NOMO-1 (cell line): ENCODE data around the gene IL4I1.

Source experiments
- DNase-seq, 2 experiments: peaks; one replicate each; lab custom pipeline; 2025; ENCODE audit not compliant: unreplicated experiment in 2 of 2; lab: John Stamatoyannopoulos, UW

Gene IL4I1

DNA sequence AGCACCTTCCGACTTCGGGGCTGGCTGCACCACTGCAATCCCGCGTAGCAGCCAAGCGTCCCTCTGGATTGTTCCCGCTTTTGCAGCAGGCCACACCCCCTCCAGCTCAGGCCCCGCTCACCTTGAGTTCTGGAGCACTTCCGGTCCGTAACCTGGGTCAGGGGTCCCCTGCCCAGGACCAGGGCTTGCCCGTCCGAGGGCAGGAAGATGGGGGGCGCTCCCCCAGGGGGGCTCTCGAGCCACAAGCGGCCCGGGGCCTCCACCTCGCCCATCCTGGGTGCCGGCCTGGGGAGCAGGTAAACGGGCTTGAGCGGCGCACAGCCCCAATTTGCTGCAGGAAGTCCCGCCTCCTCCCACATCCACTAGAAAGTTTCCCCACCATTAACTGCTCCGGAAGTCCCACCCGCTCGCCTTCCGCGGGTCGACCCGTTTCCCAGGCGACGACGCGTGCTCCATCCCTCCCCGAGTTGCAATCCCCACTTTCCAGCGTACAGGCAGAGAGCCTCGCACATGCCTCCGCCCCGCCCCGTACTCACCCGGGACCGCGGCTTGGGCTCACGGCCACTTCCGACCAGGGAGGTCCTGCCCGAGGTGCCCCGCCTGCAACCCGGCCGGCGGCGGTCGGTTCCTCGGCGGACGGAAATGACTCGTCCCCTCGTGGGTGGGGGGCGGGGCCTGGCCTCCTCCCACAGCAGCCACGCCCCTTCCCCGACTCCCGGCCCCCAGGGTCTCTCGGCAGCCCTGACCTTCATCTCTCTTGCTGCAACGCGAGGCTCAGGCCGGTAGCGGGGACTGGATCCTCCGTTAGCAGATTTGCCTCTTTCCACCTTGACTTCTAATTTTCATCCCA, 29.5 kb downstream of the IL4I1 start, which contains the start of gene PNKP:
PNKP (minus strand) TSS at position 644 of the 850 bp plus-strand sequence; CDS start at position 272, 372 bp downstream.
- DNase-seq, result peak; percentile 94 to 95

DNA sequence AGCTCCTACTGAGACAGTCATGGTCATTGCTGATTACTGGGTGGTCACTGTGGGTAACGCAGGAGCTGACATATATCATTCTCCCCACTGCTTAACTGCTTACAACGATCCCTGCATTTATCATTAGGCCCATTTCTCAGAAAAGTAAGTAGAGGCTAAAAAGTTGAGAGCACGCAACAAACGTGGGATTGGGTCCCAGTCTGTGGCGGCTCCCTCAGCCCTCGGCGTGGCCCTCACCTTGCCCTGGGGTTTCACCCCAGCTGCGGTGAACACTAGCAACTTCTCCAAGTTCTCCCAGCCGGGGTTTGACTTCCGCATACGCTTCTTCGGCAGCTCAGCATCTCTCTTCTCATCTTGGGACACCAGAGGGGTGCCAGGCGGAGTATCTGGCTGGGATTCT, 31.8 kb downstream of the IL4I1 start:
- DNase-seq, result peak in 1 of 2 experiments; percentile 44

GRCh38 chr19:49863935-49864320, 32.8 kb downstream of the IL4I1 start:
- DNase-seq, result no peak

GRCh38 chr19:49863254-49863934, 33.3 kb downstream of the IL4I1 start:
- DNase-seq, result no peak

- no peak for DNase-seq
Observed at GRCh38 chr19:49862391-49863253, 34.1 kb downstream of the IL4I1 start.

DNA sequence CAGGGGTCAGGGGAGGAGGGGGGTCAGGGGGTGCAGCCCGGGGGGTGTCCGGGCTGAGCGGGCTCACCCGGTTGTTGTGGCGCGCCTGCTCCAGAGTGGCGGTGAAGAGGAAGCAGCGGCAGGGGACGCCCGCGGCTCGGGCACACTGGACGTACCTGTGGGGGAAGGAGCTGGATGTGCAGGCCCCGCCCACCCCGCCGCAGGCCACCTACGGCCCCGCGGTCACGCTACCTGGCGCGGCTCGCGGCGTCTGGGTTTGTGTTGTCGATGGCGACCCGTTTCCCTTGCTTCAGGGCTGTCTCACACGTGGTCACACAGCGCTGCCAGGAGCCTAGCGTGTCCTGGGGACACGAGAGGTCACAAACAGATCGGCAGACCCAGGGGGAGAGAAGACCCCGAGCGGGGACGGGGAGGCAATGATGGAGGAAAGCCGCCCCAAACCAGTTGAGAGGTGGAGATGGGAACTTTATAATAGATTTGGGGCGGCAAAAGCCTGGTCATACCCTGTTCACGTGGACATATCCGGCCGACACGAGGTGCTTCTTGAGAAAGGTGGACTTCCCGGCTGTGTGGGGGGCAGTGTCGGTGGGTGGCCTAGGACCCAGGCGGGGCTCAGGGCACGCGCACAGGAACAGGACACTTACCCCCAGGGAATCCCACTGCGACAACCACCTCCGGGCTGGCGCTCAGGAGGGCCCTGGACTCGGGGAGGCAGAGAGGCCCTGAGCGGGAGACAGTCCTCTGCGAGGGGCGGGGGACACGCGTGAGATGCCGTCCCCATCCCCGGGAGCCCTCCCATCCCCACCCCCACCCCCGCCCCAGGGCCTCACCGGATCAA, 34.9 kb downstream of the IL4I1 start:
- DNase-seq, result no peak

- no peak for DNase-seq
Observed at GRCh38 chr19:49861107-49861506, 35.6 kb downstream of the IL4I1 start.

DNA sequence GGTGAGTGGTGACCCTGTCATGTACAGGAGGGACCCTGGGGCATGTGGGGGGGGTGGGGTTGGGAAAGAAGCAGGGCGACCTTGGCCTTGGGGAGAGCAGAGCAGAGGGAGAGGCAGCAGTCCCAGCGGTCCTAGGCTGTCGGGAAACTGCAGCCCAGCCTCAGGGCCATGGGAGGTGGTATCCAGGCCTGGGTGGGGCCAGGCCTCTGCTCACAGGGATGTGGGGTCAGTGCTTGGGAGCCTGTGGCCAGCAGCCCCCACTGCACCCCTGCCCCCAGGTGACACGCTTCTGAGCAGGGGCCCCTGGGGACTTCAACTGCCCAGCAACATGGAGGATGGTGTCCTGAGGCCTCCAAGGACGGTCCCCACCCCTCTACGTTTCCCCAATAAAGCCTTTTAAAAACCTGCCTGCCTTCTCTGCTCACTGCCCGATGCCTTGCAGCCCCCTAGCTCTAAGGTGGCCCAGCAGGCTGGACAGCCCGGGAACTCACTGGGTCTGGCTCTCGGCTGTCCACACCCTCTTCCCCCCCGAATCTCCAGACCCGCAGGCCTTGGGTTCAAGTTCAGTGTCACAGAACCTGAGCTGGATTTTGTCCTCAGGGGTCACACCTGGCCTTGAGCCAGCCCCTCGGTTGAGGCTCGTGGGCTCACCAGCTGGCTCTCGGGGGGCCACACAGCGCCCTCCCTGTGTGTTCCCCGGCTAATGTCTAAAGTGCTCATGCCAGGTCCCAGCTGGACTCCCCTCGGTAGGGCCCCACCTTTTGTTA, 36.2 kb downstream of the IL4I1 start:
- no peak for DNase-seq

DNA sequence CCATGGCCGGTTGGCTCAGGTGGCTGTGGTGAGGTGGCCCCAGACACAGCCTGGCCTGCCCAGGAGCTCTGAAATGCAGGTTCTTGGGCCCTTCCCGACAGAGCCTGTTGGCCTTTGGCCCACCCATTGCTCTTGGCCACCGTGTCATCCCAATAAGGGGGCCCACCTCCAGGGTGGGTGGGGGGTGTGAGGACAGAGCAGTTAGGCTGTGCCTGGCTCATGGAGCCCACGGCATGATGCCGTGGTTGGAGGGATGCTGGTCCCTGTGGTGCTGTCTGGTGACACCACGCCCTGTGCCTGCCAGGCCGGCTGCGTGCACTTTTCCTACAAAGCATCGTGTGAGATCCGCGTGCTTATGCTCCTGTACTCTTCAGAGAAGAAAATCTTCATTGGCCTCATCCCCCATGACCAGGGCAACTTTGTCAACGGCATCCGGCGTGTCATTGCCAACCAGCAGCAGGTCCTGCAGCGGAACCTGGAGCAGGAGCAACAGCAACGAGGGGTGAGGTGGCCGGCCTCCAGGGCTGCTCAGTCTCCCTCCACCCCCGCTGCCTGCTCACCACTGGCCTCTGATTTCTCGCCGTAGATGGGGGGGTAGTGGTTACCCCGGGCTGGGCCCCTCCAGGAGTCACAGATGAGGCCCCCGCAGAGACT, 36.9 kb downstream of the IL4I1 start:
- DNase-seq, result no peak

- DNase-seq, result no peak
Observed at GRCh38 chr19:49858088-49858985, 38.4 kb downstream of the IL4I1 start.

- no peak for DNase-seq
Observed at GRCh38 chr19:49857838-49858087, 38.9 kb downstream of the IL4I1 start.

- no peak for DNase-seq
Observed at GRCh38 chr19:49857061-49857837, 39.4 kb downstream of the IL4I1 start.

DNA sequence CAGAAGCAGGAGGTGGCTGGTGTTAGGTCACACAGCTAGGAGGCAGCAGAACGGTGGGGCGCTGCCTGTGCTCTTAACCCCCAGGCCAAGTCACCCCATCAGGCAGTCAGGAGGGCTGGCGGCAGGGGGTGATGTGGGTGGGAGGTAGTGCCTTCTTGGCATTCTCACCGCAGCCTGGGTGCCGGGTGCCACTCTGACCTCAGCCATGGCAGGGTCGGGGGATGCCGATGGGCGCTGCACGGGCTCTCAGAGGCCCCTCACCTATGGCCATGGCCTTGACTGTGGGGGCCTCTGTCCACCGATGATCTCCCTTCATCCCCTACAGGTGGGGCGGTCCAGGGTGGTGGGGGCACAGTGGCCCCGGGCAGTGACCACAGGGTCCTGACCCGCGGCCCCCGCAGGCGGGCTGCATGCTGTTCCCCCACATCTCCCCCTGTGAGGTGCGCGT, 40.1 kb downstream of the IL4I1 start:
- DNase-seq, result no peak

GRCh38 chr19:49855676-49856573, 40.8 kb downstream of the IL4I1 start:
- no peak for DNase-seq

DNA sequence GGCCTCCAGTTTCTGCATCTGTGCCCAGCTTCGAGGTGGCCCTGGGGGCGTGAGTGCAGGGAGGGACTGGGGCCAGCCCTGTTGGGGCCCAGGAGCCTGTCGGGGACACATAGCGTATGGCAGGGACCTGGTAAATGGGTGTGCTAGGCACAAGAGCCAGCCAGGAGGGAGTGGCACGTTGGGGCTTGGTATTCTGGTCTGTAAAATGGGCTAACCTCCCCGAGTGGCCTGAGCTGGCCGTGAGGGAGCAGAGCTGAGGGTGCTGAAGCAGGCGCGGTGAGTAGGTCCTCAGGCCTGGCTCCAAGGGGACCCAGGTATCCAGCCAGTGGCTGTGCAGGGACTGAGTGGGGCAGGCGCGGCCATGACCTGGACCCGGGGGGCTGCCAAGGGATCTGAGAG, 41.4 kb downstream of the IL4I1 start:
- no peak for DNase-seq
